Retinal pigment epithelial cell (primary cell): Measurements from ENCODE around the gene PUDP.
A peak's percentile ranks its signal among the peaks of the same experiment; 100 is the strongest.

ENCODE experiments used
- DNase-seq: peaks from one replicate; pipeline ENCODE4 v3.0.0-alpha.2; 2010; ENCODE audit warnings: low read depth
- H3K4me3 ChIP-seq: 2 replicates; pipeline ENCODE4 v1.5.1; 2011; ENCODE audit warnings: mild to moderate bottlenecking, low read length, control low read depth, moderate library complexity
- CTCF ChIP-seq: conservative IDR thresholded peaks from 2 replicates; pipeline ENCODE4 v1.5.1; 2011; ENCODE audit warnings: low read depth, low read length, control low read depth, inconsistent platforms

The PUDP gene

DNA sequence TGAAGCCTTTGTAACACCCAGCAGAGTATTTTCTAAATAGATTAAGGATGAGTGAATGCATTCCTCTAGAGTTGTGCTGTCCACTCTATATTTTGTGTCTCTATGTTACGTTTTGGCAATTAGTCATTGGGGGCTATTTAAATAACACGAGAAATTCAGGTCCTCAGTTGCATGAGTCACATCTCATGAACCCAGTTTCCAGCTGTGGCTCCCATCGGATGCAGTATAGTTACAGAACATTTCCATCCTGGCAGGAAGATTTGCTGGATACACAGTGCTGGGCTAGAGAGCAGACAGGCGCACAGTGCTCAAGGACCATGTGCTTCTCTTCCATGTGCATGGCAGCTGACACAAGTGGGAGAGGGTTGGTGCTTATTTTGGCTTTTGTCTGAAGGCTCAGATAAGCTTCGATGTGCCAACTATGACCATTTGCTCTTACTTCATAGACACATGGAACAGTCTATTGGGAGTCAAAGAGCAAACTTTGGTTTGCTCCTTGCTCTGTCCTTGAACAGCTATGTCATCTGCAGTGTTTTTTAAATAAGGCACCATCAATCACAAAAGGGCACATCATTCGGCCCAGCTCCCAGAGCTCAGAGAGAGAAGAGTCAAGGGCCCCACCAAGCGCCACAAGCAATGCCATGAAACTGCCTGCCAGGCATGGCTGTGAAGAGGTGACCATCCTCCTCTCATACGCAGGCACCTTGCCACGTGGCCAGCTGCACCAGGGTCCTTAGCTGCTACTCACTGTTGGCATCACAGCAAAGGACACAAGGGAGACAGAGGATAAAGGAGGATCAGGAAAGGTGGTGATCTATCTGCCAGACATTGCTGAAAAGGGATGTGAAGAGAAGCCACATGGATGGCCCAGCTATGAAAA is 8.5 kb downstream of the PUDP start:
- no peak overlapping the region for H3K4me3 ChIP-seq
- no peak for TF ChIP-seq CTCF
- DNase-seq, result no peak

GRCh38 chrX:7134981-7135380 is 13.0 kb downstream of the PUDP start:
- no peak for DNase-seq
- no peak overlapping the region for H3K4me3 ChIP-seq
- TF ChIP-seq CTCF, result no peak

DNA sequence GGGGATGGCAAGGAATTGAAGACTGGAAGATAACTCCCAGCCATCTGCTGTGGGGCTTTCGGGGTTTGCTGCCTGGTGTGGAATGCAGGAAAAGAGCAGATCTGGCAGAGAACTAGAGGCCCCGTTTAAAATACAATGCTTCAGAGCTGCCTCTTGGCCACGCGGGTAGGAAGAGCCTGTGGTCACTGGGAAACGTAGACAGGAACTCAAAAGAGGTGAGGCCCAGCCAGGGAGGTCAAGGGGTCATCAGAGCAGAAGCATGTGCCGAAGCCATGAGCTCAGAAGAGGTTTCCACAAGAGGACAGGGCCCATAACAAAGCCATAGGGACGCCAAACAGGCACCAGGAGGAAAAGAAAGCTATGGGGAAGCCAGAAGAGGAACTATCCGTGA is 14.9 kb downstream of the PUDP start:
- TF ChIP-seq CTCF, result no peak
- no peak for DNase-seq
- no peak overlapping the region for H3K4me3 ChIP-seq

GRCh38 chrX:7132335-7133049 is 15.5 kb downstream of the PUDP start:
- H3K4me3 ChIP-seq, result no peak overlapping the region
- DNase-seq, result peak; percentile 77
- TF ChIP-seq CTCF, result peak; percentile 82

DNA sequence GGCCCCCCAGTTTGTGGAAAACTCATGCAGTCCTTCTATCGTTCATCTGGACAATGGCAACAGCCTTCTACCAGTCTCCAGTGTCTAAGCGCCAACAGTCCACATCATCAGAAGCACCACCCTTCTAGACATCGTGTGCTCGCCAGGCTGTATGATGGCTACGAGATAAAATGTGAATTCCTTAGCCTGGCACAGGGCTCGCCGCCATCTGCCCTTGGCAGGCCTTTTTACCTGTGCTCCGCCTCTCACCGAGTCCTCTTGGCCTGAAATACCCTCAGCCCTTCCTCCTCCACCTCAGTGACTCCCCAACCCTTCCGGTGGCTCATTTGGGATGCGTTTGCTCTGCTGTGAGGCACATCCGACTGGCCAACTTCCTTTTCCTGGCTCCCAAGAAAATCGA is 16.3 kb downstream of the PUDP start:
- TF ChIP-seq CTCF, result no peak
- no peak for DNase-seq
- no peak overlapping the region for H3K4me3 ChIP-seq

DNA sequence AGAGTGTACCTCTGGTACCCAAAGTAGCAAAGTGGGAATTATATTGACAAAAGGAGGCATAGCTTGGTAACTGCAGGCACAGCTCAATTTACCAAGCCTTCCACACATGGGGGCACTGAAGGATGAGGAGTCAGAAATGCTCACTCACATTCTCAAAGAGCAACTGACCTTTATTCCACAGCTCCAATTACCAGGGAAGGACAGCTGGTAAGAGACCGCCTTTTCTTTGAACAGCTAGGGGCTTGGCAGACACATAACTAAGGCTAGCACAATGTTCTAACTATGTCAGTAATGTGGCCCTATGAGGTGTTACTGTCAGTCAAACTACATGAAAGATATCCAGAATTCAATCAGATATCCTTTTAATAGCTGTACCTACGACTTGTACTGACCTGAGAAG is 20.9 kb downstream of the PUDP start:
- no peak for TF ChIP-seq CTCF
- no peak overlapping the region for H3K4me3 ChIP-seq
- DNase-seq, result no peak

GRCh38 chrX:7120878-7121219 is 27.1 kb downstream of the PUDP start:
- no peak for DNase-seq
- TF ChIP-seq CTCF, result no peak
- no peak overlapping the region for H3K4me3 ChIP-seq
